ENCODE measurements around the gene ANKRD26. TPM values are rescaled to one million over a fixed set of nuclear protein-coding genes. Genes with fewer than 3 reads are reported as not detected.

The ANKRD26 gene
- total and polyA plus RNA-seq, 2 of the 13 experiments (the other 11 are each of a cell fraction or from before 2014, with no cell fraction given): 1.5 to 9.6 TPM

GRCh38 chr10:27099916-27100812 lies at the start of gene ANKRD26 (continued):
- TF ChIP-seq HDAC1 (CRISPR knock-in tag; IDR thresholded peaks at IDR 0.05): peak; percentile 54
- TF ChIP-seq SOX5 (CRISPR knock-in tag; IDR thresholded peaks at IDR 0.05; ENCODE audit: borderline replicate concordance): no peak
- TF ChIP-seq ZMYM4 (CRISPR knock-in tag; IDR thresholded peaks at IDR 0.05): peak; percentile 63
- peak; percentile 97; the same call in 1 of the 2 replicates for TF ChIP-seq FIP1L1 (IDR thresholded peaks at IDR 0.05; ENCODE audit: borderline replicate concordance, insufficient read depth, low read depth, low read length)
- no peak; the same call in 1 of the 2 replicates for TF ChIP-seq SIX4 (CRISPR knock-in tag; IDR thresholded peaks at IDR 0.05)
- no peak for TF ChIP-seq NR2F6 (IDR thresholded peaks at IDR 0.05)
- no peak for TF ChIP-seq NR2F6 (CRISPR knock-in tag; IDR thresholded peaks at IDR 0.05)
- no peak for TF ChIP-seq ZNF230 (CRISPR knock-in tag; IDR thresholded peaks at IDR 0.05)
- peak; percentile 28; the same call in 1 of the 2 replicates for TF ChIP-seq HES4 (CRISPR knock-in tag; IDR thresholded peaks at IDR 0.05; ENCODE audit: borderline replicate concordance)
- TF ChIP-seq GMEB2 (CRISPR knock-in tag; IDR thresholded peaks at IDR 0.05; ENCODE audit: low read depth): no peak
- TF ChIP-seq ZNF256 (CRISPR knock-in tag; conservative IDR thresholded peaks at IDR 0.05): peak; percentile 69; the same call in 1 of the 2 replicates

GRCh38 chr10:27147701-27148100 lies 47.4 kb upstream of the ANKRD26 start:
- Histone ChIP-seq H3K79me2 (ENCODE audit: insufficient read depth, low read length) (peaks cover 53% of the 10 kb centered on the region), H3K36me3 (replicated peaks in 1 of 2; ENCODE audit: control insufficient read depth in 1 of 2, insufficient read depth in 2 of 2, low read length in 2 of 2) (peaks cover 26 to 54% of the 10 kb centered on the region in 2 experiments)
- BruUV-seq (replicated peaks): no TSS peak

More at GRCh38 chr10:27147701-27148100, 47.4 kb upstream of the ANKRD26 start:
- ATAC-seq (no peak), DNase-seq (ENCODE audit: low spot score) (no peak), FAIRE-seq (no peak)
- Histone ChIP-seq H3K27me3 (ENCODE audit: control insufficient read depth in 1 of 2, insufficient read depth in 2 of 2, low read length in 2 of 2) (no peaks in the 10 kb centered on the region), H3K9me3 (ENCODE audit: low read length) (no peaks in the 10 kb centered on the region), H3K27ac (ENCODE audit: extremely low read length, insufficient read depth, low read length) (no peak overlapping the region), H3K4me2 (ENCODE audit: low read depth, low read length) (no peak overlapping the region), H2AFZ (ENCODE audit: low read length) (no peak overlapping the region), H3K4me3 (replicated peaks in 1 of 3; ENCODE audit: insufficient read depth in 1 of 3, low read depth in 2 of 3, low read length in 3 of 3) (no peak overlapping the region), H3K9ac (ENCODE audit: insufficient read depth, low read depth, low read length) (no peak overlapping the region), H3K4me1 (ENCODE audit: insufficient read depth, low read length) (peaks cover 15% of the 10 kb centered on the region), H4K20me1 (ENCODE audit: insufficient read depth, low read length) (peaks cover 29% of the 10 kb centered on the region)
- WGBS (ENCODE audit: low lambda C conversion rate): 98% methylated on average over 5 of the region's 5 CpGs
- intact Hi-C loops (cut with micrococcal nuclease; ENCODE audit: unreplicated experiment): no loop called here
- in situ Hi-C loops (cut with HindIII; ENCODE audit: extremely low pct_ligation_motif_present, low pct_unique_long_range_greater_than_20kb): no loop called here
- CTCF ChIA-PET (ENCODE audit: low intra/inter-chr PET ratio, low total read pairs): no interaction called here
- POLR2A ChIA-PET: no interaction called here
- TF ChIP-seq ZNF24 (IDR thresholded peaks at IDR 0.05): no peak
- TF ChIP-seq PITX1 (CRISPR knock-in tag; IDR thresholded peaks at IDR 0.05): no peak
- TF ChIP-seq MYNN (CRISPR knock-in tag; IDR thresholded peaks at IDR 0.05; ENCODE audit: low read depth): no peak
- TF ChIP-seq ZNF136 (CRISPR knock-in tag; IDR thresholded peaks at IDR 0.05; ENCODE audit: low read depth): no peak
- no peak for TF ChIP-seq RCOR2 (CRISPR knock-in tag; IDR thresholded peaks at IDR 0.05)
- no peak for TF ChIP-seq GATA4 (IDR thresholded peaks at IDR 0.05; ENCODE audit: borderline replicate concordance, low read depth)
- TF ChIP-seq MTA3 (CRISPR knock-in tag; IDR thresholded peaks at IDR 0.05): no peak
- TF ChIP-seq ASH2L (IDR thresholded peaks at IDR 0.05; ENCODE audit: insufficient read length, low read depth, low read length): no peak
- TF ChIP-seq RNF2 (conservative IDR thresholded peaks at IDR 0.05; ENCODE audit: low read depth): no peak
- no peak for TF ChIP-seq ERF (CRISPR knock-in tag; IDR thresholded peaks at IDR 0.05)
